Peyer's patch (tissue), 4 donors: ENCODE results near the gene JPH4. TPM values are rescaled to one million over a fixed set of nuclear protein-coding genes. Genes with fewer than 3 reads are reported as not detected.
"Not testable (repeated sequence)": the region's sequence is repeated elsewhere in the genome, so short reads cannot be mapped to it uniquely, and the experiment has no call there.

Experiments
- DNase-seq, 3 donors: peaks; one replicate each; pipeline ENCODE4 v3.0.0-alpha.2; 2017 to 2019
- H3K27ac ChIP-seq, 4 donors: fragments of 200-600 bp; sonication (generic); one replicate each; pipeline ENCODE4 v1.5.1; 2016 to 2019
- H3K27me3 ChIP-seq, 2 donors: fragments of 200-600 bp; sonication (generic); one replicate each; pipeline ENCODE4 v1.5.1; 2019
- H3K36me3 ChIP-seq, 3 donors: fragments of 200-600 bp; sonication (generic); one replicate each; pipeline ENCODE4 v1.5.1; 2016 to 2019
- H3K4me1 ChIP-seq, 4 donors: fragments of 200-600 bp; sonication (generic); one replicate each; pipeline ENCODE4 v1.5.1; 2016 to 2019
- H3K4me3 ChIP-seq, 4 donors: fragments of 200-600 bp; sonication (generic); 1 replicate in 3 of 4; 2 replicates in 1 of 4; pipeline ENCODE4 v1.5.1; 2016 to 2019; ENCODE audit warnings: mild to moderate bottlenecking in 1 of 4
- H3K9me3 ChIP-seq, 4 donors: fragments of 200-600 bp; sonication (generic); one replicate each; pipeline ENCODE4 v1.5.1; 2016 to 2019; ENCODE audit warnings: mild to moderate bottlenecking in 1 of 4
- CTCF ChIP-seq, 6 experiments: fragments of 450-650 bp in 4 of 6; fragments of 200-600 bp in 2 of 6; sonication (generic) in 1 of 6; IDR thresholded peaks; one replicate each; pipeline ENCODE4 v1.5.1; 2017 to 2019; ENCODE audit warnings: antibody characterized with exemption in 6 of 6, mild to moderate bottlenecking in 3 of 6, moderate library complexity in 1 of 6
- POLR2A ChIP-seq, 2 donors: fragments of 450-650 bp; IDR thresholded peaks; one replicate each; pipeline ENCODE4 v1.5.1; 2017; ENCODE audit warnings: antibody characterized with exemption in 2 of 2, mild to moderate bottlenecking in 2 of 2, moderate library complexity in 2 of 2
- total RNA-seq, 4 donors: library from RNA; depleted of rRNA; stranded (reverse); fragments of >200 nt; gene quantifications; one replicate each; pipeline ENCODE4 v1.1.0, GENCODE V29; 2016

The JPH4 gene
- total RNA-seq, 4 donors from 2014 or later: 0.85 to 8.3 (median 1.5) TPM; not detected in 1

DNA sequence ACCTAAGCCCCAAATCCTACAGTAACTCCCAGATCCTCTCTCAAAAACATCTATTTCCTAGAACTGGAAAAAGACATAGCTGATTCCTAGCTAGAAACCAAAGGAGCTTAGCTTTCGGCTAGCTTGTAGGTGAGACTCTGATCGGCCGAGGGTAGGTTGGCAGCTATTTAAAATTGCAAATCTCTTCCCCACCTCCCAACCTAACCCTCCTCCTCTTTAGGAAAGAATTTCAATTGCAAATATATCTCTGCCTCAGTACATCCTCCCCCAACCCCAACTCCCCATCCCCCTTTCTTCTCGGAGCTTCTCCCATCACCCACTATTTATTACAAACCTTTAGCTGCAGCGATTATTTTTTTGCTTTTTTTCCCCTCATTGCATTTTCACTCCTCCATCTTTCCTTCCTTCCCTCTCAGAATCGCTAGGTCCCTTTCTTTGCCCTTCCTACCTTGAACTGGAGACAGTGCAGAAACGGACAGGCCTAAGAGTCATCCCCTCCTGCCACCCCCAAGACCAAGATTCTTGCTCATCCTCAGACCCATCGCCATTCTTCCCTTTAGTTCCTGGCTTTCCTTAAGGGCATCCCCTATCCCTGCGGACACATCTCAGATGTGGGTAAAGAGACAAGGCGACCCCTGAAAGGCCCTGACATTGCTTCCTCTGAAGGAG is 40.4 kb downstream of the JPH4 start:
- H3K27me3 ChIP-seq: no peaks in the 10 kb centered on the region
- no peaks in the 10 kb centered on the region for H3K9me3 ChIP-seq
- no peak for TF ChIP-seq CTCF (IDR thresholded peaks at IDR 0.05)
- TF ChIP-seq POLR2A (IDR thresholded peaks at IDR 0.05): no peak
- H3K27ac ChIP-seq: no peak overlapping the region
- H3K4me3 ChIP-seq: no peak overlapping the region
- no peak for DNase-seq
- H3K4me1 ChIP-seq: no peaks in the 10 kb centered on the region
- H3K36me3 ChIP-seq: no peaks in the 10 kb centered on the region

DNA sequence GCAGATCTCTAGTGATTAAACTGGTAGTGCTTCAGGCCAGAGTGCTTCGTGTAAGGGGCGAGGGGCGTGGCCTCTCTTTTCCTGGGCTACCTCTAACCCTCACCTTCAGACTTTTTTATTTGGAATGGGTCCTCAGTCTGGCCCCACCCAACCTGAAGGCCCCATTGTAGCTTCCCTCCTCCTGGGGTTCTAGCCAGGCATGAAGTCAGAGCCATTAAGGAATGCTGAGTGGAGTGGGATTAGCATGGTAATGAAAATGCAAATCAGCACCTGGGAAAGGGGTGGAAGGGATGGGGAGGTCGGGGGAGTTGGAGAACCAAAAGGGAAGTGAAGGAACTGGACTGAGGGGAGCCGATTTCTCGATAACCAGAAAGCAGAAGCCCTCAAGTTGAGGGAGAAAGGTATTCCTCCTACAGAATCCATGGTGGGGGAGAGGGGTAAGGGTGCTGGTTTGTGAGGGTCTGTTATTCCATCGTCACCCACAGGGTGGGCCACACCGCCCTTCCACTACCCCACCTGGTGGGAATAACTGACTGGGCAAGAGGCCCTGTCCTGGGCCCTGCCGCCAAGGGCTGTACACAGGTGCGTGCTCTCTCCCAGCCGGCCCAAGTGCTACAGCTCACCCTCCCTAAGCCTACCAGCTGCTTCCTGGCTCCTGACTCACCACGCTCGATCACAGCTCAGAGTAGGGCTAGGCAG is 41.1 kb downstream of the JPH4 start:
- DNase-seq: no peak
- no peaks in the 10 kb centered on the region for H3K36me3 ChIP-seq
- no peaks in the 10 kb centered on the region for H3K9me3 ChIP-seq
- no peak overlapping the region for H3K27ac ChIP-seq
- no peak overlapping the region for H3K4me3 ChIP-seq
- no peaks in the 10 kb centered on the region for H3K27me3 ChIP-seq
- TF ChIP-seq POLR2A (IDR thresholded peaks at IDR 0.05): no peak
- TF ChIP-seq CTCF (IDR thresholded peaks at IDR 0.05): no peak
- no peaks in the 10 kb centered on the region for H3K4me1 ChIP-seq

DNA sequence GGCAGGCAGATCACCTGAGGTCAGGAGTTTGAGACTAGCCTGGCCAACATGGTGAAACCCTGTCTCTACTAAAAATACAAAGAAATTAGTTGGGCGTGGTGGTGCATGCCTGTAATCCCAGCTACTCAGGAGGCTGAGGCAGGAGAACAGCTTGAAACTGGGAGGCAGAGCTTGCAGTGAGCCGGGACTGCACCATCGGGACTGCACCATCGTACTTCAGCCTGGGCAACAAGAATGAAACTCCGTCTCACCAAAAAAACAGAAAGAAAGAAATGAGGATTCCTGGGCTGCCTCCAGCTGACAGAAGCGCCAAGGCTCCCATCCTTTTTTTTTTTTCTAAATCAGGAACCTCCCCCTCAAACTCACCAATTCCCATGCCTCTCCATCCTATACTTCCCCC is 41.7 kb downstream of the JPH4 start:
- not testable (repeated sequence) for H3K27me3 ChIP-seq, H3K9me3 ChIP-seq, H3K4me1 ChIP-seq, H3K27ac ChIP-seq, H3K36me3 ChIP-seq, DNase-seq, H3K4me3 ChIP-seq

DNA sequence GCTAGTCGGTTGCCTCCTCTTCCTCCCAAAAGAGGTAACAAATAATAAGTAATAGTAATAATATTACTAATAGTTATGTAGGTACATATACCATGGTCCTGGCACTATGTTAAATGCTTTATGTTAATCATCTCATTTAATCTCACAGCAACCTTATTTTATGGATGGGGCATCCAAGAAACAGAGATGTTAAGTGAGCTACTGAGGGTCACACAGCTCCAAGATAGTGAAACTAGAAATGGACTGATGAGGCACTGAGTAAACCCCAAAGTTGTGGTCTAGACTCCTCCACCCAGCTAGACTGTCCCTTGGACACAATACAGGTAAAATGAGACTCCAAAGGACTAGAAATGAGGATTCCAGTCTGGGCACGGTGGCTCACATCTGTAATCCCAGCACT is 42.1 kb downstream of the JPH4 start:
- Histone ChIP-seq H3K9me3 (no peaks in the 10 kb centered on the region), H3K36me3 (no peaks in the 10 kb centered on the region), H3K4me3 (no peak overlapping the region), H3K27ac (no peak overlapping the region), H3K4me1 (no peaks in the 10 kb centered on the region), H3K27me3 (no peaks in the 10 kb centered on the region)
- TF ChIP-seq POLR2A (IDR thresholded peaks at IDR 0.05) (no peak), CTCF (IDR thresholded peaks at IDR 0.05) (no peak)
- DNase-seq: no peak

DNA sequence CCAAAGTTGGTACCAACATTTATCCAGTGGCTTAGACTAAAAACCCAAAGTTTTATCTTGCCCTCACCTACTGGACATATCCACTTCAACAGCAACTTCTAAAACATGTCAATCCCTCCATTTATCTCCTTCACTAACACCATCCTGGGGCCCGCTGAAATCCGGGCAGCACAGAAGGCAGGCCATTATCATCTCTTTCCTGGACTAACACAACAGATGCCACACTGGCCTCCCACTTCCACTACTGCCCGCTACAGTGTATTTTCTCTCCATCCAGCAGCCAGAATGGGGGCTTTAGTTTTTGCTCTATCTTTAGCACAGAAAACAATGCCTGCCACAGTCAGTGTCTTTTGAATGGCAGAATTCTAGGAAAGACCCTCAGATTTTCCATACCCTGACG is 42.6 kb downstream of the JPH4 start:
- H3K27me3 ChIP-seq: no peaks in the 10 kb centered on the region
- H3K4me1 ChIP-seq: no peaks in the 10 kb centered on the region
- H3K4me3 ChIP-seq: no peak overlapping the region
- no peak overlapping the region for H3K27ac ChIP-seq
- DNase-seq: no peak
- H3K36me3 ChIP-seq: no peaks in the 10 kb centered on the region
- TF ChIP-seq CTCF (IDR thresholded peaks at IDR 0.05) (no peak), POLR2A (IDR thresholded peaks at IDR 0.05) (no peak)
- H3K9me3 ChIP-seq: no peaks in the 10 kb centered on the region

DNA sequence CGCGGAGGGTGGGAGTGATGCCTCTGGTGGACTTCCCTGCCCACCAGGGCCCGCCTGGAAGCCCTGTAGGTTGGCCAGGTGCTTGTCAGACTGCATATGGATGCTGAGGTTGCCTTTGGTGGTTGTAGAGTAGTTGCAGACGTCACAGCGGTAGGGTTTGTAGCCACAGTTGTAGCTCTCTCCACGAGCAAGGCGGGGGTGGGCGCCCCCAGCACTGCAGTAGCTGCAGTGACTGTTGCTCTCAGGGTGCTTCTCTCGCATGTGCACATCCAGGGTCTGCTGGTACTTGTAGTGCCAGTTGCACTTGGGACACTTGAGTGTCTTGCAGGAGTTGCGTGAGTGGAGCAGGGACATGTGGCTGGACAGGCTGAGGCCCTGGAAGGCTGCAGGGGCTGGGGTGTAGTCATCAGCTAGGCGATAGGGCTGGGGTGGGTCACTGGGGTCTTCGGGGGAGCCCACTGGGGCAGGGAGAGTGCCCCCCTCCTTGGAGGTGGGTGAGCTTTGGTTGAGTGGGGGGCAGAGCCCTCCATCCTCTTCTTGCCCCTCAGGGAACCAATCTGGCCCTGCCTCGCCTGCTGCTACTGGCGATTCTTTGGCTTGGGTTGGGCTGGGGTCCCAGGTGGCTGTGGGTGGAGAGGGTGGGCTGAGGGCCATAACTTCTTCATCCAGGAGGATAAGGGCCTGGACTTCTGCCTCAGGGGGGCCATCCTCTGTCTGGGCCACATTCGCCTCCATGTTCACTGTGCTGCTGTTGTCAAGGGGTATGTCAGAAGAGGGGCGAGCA is 44.7 kb downstream of the JPH4 start:
- Histone ChIP-seq H3K27me3 (no peaks in the 10 kb centered on the region), H3K4me1 (no peaks in the 10 kb centered on the region), H3K9me3 (no peaks in the 10 kb centered on the region), H3K36me3 (no peaks in the 10 kb centered on the region), H3K27ac (no peak overlapping the region), H3K4me3 (no peak overlapping the region)
- no peak for DNase-seq
- TF ChIP-seq CTCF (IDR thresholded peaks at IDR 0.05) (no peak), POLR2A (IDR thresholded peaks at IDR 0.05) (no peak)
